CD4-positive, alpha-beta T cell treated with Interleukin-15 for 1 hour (primary cell): ENCODE data around the gene ILDR2.
"Not testable (repeated sequence)": the region's sequence is repeated elsewhere in the genome, so short reads cannot be mapped to it uniquely, and the experiment has no call there.

Source experiments
- DNase-seq: peaks from one replicate; pipeline ENCODE4 v3.0.0-alpha.2; 2020

The ILDR2 gene

GRCh38 chr1:166884040-166884642 lies 91.2 kb downstream of the ILDR2 start:
- DNase-seq, result peak; percentile 35

- no peak for DNase-seq
Measured at GRCh38 chr1:166882893-166883292, 92.4 kb downstream of the ILDR2 start.

GRCh38 chr1:166878173-166878917 lies 97.0 kb downstream of the ILDR2 start:
- not testable (repeated sequence) for DNase-seq

- DNase-seq, result no peak
Measured at GRCh38 chr1:166876540-166876838, 98.9 kb downstream of the ILDR2 start.

GRCh38 chr1:166875734-166876539 lies 99.4 kb downstream of the ILDR2 start, which contains the start of gene TADA1:
Gene TADA1, minus strand, starts transcription at chr1:166876264. Its CDS starts 31 bp downstream, at chr1:166876233.
- peak; percentile 97 for DNase-seq

- no peak for DNase-seq
Measured at GRCh38 chr1:166875302-166875733, 100.0 kb downstream of the ILDR2 start.

GRCh38 chr1:166874464-166874863 lies 100.9 kb downstream of the ILDR2 start:
- no peak for DNase-seq

- DNase-seq, result no peak
Measured at GRCh38 chr1:166870584-166870983, 104.8 kb downstream of the ILDR2 start.

- no peak for DNase-seq
Measured at GRCh38 chr1:166869318-166870099, 105.8 kb downstream of the ILDR2 start.

GRCh38 chr1:166868639-166869038 lies 106.7 kb downstream of the ILDR2 start:
- no peak for DNase-seq

GRCh38 chr1:166865926-166866325 lies 109.4 kb downstream of the ILDR2 start:
- no peak for DNase-seq

GRCh38 chr1:166859597-166859996 lies 115.7 kb downstream of the ILDR2 start:
- no peak for DNase-seq

- DNase-seq, result no peak
Measured at GRCh38 chr1:166858726-166859419, 116.5 kb downstream of the ILDR2 start.
